Measurements from ENCODE around the gene DTNBP1.

The DTNBP1 gene

DNA sequence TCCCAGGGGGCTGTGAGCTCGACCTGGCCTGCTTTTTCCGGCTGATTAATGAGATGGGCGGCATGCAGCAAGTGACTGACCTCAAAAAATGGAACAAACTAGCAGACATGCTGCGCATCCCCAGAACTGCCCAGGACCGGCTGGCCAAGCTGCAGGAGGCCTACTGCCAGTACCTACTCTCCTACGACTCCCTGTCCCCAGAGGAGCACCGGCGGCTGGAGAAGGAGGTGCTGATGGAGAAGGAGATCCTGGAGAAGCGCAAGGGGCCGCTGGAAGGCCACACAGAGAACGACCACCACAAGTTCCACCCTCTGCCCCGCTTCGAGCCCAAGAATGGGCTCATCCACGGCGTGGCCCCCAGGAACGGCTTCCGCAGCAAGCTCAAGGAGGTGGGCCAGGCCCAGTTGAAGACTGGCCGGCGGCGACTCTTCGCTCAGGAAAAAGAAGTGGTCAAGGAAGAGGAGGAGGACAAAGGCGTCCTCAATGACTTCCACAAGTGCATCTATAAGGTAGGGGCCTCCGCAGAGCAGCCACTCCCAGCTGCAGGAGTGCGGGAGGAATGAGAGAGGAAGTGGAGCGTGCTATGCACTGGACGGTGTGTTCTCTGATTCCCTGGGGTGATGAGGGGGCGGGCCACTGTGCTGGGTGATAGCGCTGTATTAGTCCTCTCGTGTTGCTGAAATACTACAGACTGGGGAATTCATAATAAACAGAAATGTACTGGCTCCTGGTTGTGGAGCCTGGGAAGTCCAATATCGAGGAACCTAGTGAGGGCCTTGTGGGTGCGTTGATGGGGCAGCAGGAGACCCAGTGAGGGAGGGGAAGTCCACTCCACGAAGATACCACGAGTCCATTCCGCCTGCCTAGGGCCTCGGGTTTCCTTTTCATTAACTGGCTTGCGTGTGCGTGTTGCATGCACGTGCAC is 161.7 kb downstream of the DTNBP1 start:
- Mint-ChIP-seq H3K4me1 (ENCODE audit: low read depth) (no peaks in the 10 kb centered on the region), H3K36me3 (ENCODE audit: low read depth) (peaks cover 53% of the 10 kb centered on the region), H3K9me3 (no peaks in the 10 kb centered on the region), H3K27ac (no peak overlapping the region), H3K4me3 (no peak overlapping the region), H3K27me3 (no peaks in the 10 kb centered on the region)

DNA sequence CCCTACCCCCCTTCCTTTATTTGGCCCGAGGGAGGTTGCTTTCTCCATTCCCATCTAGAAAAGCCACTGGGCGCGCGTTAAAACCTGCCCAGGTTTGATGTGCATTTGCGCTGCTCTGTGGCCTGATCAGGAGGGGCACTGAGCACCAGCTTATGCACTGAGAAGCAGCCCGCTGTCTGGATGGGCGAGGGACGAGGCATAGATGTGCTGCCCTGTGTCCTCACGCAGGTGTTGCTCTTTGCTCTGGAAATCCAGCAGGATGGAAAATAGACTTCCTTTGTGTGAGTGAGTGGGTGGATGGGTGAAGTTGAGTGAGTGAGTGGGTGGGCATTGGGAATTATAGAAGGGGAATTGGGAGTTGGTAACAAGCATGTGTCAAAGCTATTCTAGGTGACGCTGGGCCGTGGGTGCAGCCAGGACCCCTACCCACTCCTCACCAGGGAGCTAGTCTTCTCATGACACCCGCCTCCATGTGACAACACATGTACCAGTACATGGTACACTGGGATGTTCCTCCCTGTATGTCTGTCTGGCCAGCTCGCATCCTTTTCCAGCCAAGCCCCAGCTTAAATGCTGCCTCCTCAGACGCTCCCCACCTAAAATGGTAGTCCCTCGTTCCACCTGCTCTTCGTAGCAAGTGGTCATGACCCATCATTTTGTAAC is 162.6 kb downstream of the DTNBP1 start:
- Mint-ChIP-seq H3K4me3 (no peak overlapping the region), H3K4me1 (ENCODE audit: low read depth) (no peaks in the 10 kb centered on the region), H3K27ac (peak overlapping the region; percentile 57), H3K9me3 (no peaks in the 10 kb centered on the region), H3K27me3 (no peaks in the 10 kb centered on the region), H3K36me3 (ENCODE audit: low read depth) (peaks cover 62% of the 10 kb centered on the region)

DNA sequence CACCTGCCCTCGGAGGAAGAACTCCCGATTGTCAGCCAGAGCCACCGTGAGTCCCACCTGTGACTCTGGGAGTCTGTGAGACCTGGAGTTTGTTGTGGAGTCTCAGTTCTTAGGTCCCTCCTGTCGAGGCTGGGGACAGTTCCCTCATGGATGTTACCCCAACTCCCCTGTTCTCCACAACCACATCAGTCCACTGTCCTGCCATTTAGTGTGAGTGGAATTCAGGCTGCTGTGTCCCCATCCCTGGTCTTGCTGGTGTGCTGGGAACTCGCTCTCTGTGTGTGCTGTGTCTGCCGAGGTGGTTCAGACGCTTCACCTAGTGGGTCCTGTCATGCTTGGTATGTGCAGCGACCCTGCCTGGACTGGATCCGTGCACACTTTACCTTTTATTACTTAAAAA is 163.2 kb downstream of the DTNBP1 start:
- H3K27ac Mint-ChIP-seq = no peak overlapping the region
- no peaks in the 10 kb centered on the region for H3K9me3 Mint-ChIP-seq
- peaks cover 58% of the 10 kb centered on the region for H3K36me3 Mint-ChIP-seq (ENCODE audit: low read depth)
- no peaks in the 10 kb centered on the region for H3K4me1 Mint-ChIP-seq (ENCODE audit: low read depth)
- H3K4me3 Mint-ChIP-seq = no peak overlapping the region
- no peaks in the 10 kb centered on the region for H3K27me3 Mint-ChIP-seq

DNA sequence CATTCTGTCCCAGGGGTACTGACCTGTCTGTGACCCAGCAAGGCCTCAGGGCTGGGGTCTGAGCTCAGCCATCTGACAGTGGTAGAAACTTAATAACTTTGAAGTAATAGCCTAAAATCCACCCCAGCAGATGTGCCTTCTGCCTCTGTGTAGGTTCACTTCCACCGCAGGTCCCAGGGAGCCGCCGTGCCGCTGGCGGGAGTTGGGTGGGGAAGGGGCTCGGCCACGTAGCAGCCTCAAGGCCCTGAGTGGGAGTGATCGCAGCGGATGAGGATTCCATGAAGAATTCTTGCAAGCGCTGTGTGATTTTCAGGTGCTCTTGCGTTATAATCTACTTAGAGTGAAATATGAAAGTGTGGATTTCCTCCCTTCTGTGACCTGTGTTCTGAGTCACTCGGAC is 163.7 kb downstream of the DTNBP1 start:
- no peak overlapping the region for H3K4me3 Mint-ChIP-seq
- H3K27me3 Mint-ChIP-seq = no peaks in the 10 kb centered on the region
- no peaks in the 10 kb centered on the region for H3K9me3 Mint-ChIP-seq
- H3K4me1 Mint-ChIP-seq (ENCODE audit: low read depth) = no peaks in the 10 kb centered on the region
- H3K36me3 Mint-ChIP-seq (ENCODE audit: low read depth) = peaks cover 55% of the 10 kb centered on the region
- no peak overlapping the region for H3K27ac Mint-ChIP-seq

DNA sequence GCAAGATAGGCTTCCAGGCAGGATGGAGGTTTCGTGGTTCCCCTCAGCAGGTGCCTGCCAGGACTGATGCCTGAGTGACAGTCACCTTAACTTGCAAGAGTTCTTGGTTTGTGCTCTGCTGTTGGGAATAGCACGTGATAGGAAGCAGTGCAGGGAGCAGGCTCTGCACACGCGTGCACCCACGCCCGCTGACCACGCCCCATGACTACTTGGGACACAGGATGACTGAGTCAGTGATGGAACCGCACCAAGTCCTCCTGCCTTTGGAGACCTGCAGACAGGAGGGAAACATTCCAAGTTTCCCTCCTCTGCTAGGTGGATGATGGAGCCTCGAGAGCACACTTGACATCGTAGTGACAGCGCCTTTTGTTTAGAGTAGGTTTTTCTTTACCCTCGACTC is 164.2 kb downstream of the DTNBP1 start:
- Mint-ChIP-seq H3K4me1 (ENCODE audit: low read depth) (no peaks in the 10 kb centered on the region), H3K27me3 (no peaks in the 10 kb centered on the region), H3K9me3 (no peaks in the 10 kb centered on the region), H3K27ac (no peak overlapping the region), H3K4me3 (no peak overlapping the region), H3K36me3 (ENCODE audit: low read depth) (peaks cover 52% of the 10 kb centered on the region)

DNA sequence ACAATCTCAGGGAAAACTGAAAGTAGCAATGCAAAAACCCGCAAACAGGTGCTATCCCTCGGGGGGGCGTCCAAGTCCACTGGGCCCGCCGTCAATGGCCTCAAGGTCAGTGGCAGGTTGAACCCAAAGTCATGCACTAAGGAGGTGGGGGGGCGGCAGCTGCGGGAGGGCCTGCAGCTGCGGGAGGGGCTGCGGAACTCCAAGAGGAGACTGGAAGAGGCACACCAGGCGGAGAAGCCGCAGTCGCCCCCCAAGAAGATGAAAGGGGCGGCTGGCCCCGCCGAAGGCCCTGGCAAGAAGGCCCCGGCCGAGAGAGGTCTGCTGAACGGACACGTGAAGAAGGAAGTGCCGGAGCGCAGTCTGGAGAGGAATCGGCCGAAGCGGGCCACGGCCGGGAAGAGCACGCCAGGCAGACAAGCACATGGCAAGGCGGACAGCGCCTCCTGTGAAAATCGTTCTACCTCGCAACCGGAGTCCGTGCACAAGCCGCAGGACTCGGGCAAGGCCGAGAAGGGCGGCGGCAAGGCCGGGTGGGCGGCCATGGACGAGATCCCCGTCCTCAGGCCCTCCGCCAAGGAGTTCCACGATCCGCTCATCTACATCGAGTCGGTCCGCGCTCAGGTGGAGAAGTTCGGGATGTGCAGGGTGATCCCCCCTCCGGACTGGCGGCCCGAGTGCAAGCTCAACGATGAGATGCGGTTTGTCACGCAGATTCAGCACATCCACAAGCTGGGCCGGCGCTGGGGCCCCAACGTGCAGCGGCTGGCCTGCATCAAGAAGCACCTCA is 166.3 kb downstream of the DTNBP1 start:
- peaks cover 54% of the 10 kb centered on the region for H3K36me3 Mint-ChIP-seq (ENCODE audit: low read depth)
- peaks cover 13% of the 10 kb centered on the region for H3K4me1 Mint-ChIP-seq (ENCODE audit: low read depth)
- no peak overlapping the region for H3K4me3 Mint-ChIP-seq
- no peaks in the 10 kb centered on the region for H3K9me3 Mint-ChIP-seq
- H3K27me3 Mint-ChIP-seq = no peaks in the 10 kb centered on the region
- H3K27ac Mint-ChIP-seq = no peak overlapping the region

DNA sequence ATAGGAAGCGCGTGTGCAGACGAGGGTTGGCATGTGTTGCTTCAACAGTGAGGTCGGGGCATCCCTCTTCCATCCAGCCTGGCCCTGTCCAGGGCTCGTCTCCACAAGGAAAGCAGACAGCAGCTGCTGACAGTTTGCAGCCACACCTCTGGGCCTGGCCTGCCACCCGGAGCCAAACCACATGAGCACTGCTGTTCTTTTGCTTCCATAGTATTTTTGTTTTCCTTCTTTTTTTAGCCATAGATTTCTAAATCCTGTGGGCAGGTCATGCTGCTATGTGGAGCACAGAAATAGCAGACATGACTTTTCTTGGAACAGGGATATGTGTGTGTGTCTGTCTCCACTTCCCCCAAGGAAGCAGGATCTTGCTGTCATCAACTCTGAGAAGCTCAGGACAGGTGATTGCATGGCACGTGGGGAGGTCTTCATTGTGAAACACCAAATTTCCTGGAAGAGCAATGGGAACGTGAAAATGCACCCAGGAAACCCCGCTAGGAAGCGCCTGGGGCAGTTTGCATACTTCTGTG is 167.4 kb downstream of the DTNBP1 start:
- Mint-ChIP-seq H3K36me3 (ENCODE audit: low read depth) (peaks cover 49% of the 10 kb centered on the region), H3K9me3 (no peaks in the 10 kb centered on the region), H3K27ac (no peak overlapping the region), H3K4me1 (ENCODE audit: low read depth) (peaks cover 24% of the 10 kb centered on the region), H3K4me3 (no peak overlapping the region), H3K27me3 (no peaks in the 10 kb centered on the region)

DNA sequence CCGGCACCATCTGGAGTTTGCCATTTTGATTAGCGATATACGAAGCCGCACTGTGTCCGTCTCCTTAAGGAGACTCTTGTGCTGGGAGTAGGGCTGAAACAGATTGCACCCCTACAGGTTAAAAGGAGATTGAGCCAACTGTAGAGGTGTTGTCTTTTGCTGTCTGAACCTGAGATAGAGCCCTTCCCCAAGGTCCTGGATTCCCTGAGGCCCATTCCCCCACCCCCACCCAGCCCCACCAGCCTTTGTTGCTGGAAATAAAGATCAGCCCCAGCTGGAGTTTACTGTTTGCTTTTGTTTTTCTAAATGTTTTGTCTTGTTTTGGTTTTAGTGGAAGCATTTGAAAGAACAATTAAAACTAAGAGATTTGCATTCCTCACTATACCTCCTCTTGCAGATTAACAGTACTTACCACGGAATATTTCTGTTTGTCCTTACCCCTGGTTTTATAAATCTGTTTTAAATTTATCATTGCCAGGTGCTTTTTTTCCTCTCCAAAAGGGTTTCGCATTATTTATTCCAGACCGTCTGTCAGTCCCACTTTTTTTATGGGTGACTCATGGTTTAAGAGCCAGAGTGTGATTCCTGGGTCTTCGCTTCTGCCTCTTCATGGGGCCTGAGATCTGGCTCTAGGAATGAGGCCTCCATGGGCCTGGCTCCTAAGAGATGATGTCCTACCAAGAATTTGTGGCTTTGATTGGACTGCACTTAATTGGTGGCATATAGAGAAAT is 169.2 kb downstream of the DTNBP1 start:
- H3K9me3 Mint-ChIP-seq = no peaks in the 10 kb centered on the region
- H3K27me3 Mint-ChIP-seq = no peaks in the 10 kb centered on the region
- peaks cover 39% of the 10 kb centered on the region for H3K36me3 Mint-ChIP-seq (ENCODE audit: low read depth)
- no peak overlapping the region for H3K27ac Mint-ChIP-seq
- no peak overlapping the region for H3K4me3 Mint-ChIP-seq
- peaks cover 33% of the 10 kb centered on the region for H3K4me1 Mint-ChIP-seq (ENCODE audit: low read depth)

DNA sequence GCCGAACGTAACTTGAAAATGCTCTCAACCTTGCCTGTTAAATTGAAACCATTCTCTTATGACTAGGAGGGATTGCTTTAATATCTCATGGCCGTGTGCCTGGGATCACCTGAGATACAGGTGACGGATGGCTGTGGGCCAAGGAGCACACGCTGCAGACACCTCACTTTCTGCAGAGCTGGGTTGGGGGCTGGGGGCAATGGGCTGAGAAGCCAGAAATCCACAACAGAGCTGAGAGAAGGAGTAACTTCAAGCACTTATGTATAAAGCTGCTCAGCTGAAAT is 170.9 kb downstream of the DTNBP1 start:
- H3K4me3 Mint-ChIP-seq = no peak overlapping the region
- no peaks in the 10 kb centered on the region for H3K27me3 Mint-ChIP-seq
- peaks cover 35% of the 10 kb centered on the region for H3K4me1 Mint-ChIP-seq (ENCODE audit: low read depth)
- H3K27ac Mint-ChIP-seq = no peak overlapping the region
- H3K9me3 Mint-ChIP-seq = no peaks in the 10 kb centered on the region
- H3K36me3 Mint-ChIP-seq (ENCODE audit: low read depth) = peaks cover 44% of the 10 kb centered on the region

DNA sequence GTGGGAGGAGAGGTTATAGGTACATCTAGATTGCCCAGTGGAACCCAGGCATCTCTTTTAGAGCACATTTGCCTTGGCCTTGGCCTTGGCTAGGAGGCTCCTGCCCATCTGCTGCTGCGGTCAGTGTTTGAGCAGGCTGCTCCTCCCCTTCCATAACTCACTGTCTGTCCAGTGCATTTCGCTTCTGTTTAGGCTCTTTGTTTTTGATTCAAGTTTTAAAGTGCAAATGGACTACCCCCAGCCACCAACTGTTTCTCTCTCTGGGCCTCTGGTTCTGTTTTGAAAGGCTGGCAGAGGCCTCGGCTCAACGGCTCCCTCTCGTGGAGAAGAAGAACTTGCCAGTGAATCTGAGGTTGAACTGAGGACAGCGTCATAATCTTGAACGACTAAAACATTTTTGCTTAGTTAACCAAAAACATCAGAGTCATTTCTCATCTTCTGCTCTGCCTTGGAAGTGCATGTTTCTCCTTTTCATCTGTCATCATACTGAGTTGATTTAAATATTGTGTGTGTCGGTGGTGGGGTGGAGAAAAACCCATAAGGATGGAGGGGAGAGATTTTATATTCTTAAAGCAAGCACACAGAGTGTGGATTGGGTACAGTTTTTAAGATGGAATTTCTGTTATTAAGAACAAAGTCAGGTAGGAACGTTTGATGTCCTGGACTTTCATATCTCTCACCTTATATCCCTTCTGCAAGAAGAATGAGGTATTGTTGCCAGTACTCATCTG is 171.4 kb downstream of the DTNBP1 start:
- no peak overlapping the region for H3K4me3 Mint-ChIP-seq
- peaks cover 49% of the 10 kb centered on the region for H3K36me3 Mint-ChIP-seq (ENCODE audit: low read depth)
- peaks cover 40% of the 10 kb centered on the region for H3K4me1 Mint-ChIP-seq (ENCODE audit: low read depth)
- H3K27me3 Mint-ChIP-seq = no peaks in the 10 kb centered on the region
- peak overlapping the region; percentile 15 for H3K27ac Mint-ChIP-seq
- no peaks in the 10 kb centered on the region for H3K9me3 Mint-ChIP-seq

DNA sequence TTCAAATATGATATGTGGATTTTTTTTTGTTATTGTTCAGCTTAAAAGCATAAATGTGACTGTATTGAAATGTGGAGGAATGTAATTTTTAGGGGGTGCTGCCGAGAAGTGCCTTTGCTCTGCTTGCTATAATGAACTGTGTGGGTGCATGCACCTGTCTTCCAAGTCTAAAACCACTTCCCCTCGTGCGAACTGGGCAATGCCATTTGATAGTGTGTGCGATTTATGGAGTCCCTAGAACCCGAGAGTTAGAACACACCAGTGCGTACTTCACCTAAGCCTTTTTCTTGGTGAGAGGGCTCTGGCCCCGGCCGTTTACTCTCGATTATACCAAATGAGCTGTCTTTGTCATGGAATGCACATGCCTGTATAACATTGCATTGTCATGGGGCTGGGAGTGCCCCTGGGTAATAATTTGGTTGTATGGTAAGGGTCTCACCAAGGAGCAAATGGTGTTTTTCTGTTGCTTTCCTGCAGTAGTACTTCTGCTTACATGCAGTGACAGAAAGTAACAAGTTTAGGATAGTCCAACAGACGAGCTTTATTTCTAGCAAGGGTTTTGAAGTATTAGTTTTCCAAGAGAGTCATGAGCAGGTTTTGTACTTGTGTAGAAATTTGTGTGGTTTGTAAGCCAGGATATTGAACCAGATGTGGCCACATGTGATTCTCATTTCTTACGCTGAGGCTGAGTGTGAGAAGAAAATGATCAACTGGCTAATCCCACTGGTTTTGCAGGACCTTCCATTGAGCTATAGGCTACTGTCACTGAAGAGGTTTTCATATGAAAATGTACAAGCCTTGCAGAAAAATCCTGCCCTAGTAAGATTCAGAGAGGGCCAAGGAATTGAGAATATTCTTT is 172.4 kb downstream of the DTNBP1 start:
- no peaks in the 10 kb centered on the region for H3K27me3 Mint-ChIP-seq
- H3K36me3 Mint-ChIP-seq (ENCODE audit: low read depth) = peaks cover 44% of the 10 kb centered on the region
- peaks cover 46% of the 10 kb centered on the region for H3K4me1 Mint-ChIP-seq (ENCODE audit: low read depth)
- H3K4me3 Mint-ChIP-seq = no peak overlapping the region
- no peaks in the 10 kb centered on the region for H3K9me3 Mint-ChIP-seq
- H3K27ac Mint-ChIP-seq = peak overlapping the region; percentile 5

DNA sequence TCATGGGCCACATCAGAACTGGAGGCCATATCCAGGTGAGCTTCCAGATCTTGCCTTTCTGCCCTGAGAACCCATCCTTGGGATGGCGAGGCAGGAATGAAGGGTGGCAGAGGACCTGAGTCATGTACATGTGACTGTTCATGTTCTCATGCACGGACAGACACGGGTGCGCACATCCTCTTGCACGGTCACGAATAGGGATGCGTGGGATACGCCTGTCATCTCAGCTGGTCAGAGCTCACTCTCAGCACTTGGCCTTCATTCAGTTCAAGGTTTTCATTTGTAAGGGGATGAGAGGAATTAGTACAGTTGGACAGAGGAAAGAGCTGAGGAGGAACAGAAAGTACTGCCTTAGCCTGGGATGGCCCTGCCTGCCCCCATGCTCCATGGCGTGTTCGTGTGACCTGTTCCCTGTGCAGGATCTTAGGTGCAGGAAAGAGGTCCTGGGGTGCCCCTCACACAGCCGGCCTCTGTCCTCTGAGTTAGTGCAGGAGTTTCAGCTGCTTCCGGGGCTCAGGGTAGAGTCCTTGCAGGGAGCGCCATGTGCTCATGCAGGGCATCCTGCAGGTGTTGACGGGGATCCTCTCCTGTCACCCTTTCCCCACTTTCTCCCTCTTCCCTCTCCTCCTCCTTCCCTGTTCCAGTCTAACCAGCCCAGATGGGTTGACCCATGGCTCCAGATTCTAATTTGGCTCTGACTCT is 173.4 kb downstream of the DTNBP1 start:
- Mint-ChIP-seq H3K36me3 (ENCODE audit: low read depth) (peaks cover 46% of the 10 kb centered on the region), H3K27ac (no peak overlapping the region), H3K4me3 (no peak overlapping the region), H3K27me3 (no peaks in the 10 kb centered on the region), H3K9me3 (no peaks in the 10 kb centered on the region), H3K4me1 (ENCODE audit: low read depth) (peaks cover 51% of the 10 kb centered on the region)

DNA sequence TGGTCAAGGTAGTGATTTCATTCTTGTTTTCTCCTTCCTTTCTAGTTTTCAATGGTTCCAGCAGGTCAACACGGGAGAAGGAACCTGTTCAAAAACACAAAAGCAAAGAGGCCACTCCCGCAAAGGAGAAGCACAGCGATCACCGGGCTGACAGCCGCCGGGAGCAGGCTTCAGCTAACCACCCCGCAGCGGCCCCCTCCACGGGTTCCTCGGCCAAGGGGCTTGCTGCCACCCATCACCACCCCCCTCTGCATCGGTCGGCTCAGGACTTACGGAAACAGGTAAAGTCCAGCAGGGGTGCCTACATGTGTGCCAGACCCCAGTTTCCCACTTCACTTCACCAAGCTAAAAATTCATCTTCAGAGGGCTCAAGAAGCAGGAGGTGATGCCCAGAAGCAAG is 175.6 kb downstream of the DTNBP1 start:
- H3K27ac Mint-ChIP-seq = peak overlapping the region; percentile 73
- peaks cover 46% of the 10 kb centered on the region for H3K36me3 Mint-ChIP-seq (ENCODE audit: low read depth)
- no peaks in the 10 kb centered on the region for H3K27me3 Mint-ChIP-seq
- H3K9me3 Mint-ChIP-seq = no peaks in the 10 kb centered on the region
- H3K4me3 Mint-ChIP-seq = no peak overlapping the region
- peaks cover 59% of the 10 kb centered on the region for H3K4me1 Mint-ChIP-seq (ENCODE audit: low read depth)
